Heart right ventricle (tissue), 16 donors: ENCODE results near the gene TAP1. TPM values are rescaled to one million over a fixed set of nuclear protein-coding genes. Genes with fewer than 3 reads are reported as not detected.

Experiments
- ATAC-seq, 8 donors: fragments of 200-7000 bp; cut with Tn5 transposase; one replicate each; pipeline ENCODE4 v1.9.1; 2020; ENCODE audit warnings: mild to moderate bottlenecking in 8 of 8, moderate library complexity in 8 of 8, moderate number of reproducible peaks in 1 of 8
- DNase-seq, 2 donors: peaks; one replicate each; pipeline ENCODE4 v3.0.0-alpha.2; 2020
- H3K27ac ChIP-seq, 10 donors: fragments of 200-600 bp; sonication (generic) in 2 of 10; one replicate each; pipeline versions ENCODE4 v1.5.0 to v1.8.0; 2020 to 2022; ENCODE audit warnings: mild to moderate bottlenecking in 3 of 10
- H3K27me3 ChIP-seq, 7 donors: fragments of 200-600 bp; one replicate each; pipeline ENCODE4 v1.8.0; 2021 to 2022; ENCODE audit warnings: mild to moderate bottlenecking in 2 of 7
- H3K36me3 ChIP-seq, 9 donors: fragments of 200-600 bp; sonication (generic) in 1 of 9; one replicate each; pipeline versions ENCODE4 v1.5.0 to v1.8.0; 2020 to 2022; ENCODE audit warnings: mild to moderate bottlenecking in 2 of 9
- H3K4me1 ChIP-seq, 9 donors: fragments of 200-600 bp; sonication (generic) in 1 of 9; one replicate each; pipeline versions ENCODE4 v1.5.0 to v1.8.0; 2020 to 2022; ENCODE audit warnings: mild to moderate bottlenecking in 4 of 9
- H3K4me3 ChIP-seq, 10 donors: fragments of 200-600 bp; sonication (generic) in 2 of 10; one replicate each; pipeline versions ENCODE4 v1.5.0 to v1.8.0; 2020 to 2022; ENCODE audit warnings: mild to moderate bottlenecking in 7 of 10, moderate library complexity in 2 of 10
- H3K9me3 ChIP-seq, 11 donors: fragments of 200-600 bp in 10 of 11; sonication (generic) in 2 of 11; one replicate each; pipeline versions ENCODE4 v1.5.0 to v1.8.0; 2013 to 2022; ENCODE audit warnings: mild to moderate bottlenecking in 2 of 11, control low read depth in 1 of 11, moderate library complexity in 1 of 11
- WGBS, 2 donors: extraction: QIAGEN DNeasy Blood & Tissue Kit; methylation state at CpG; one replicate each; pipeline ENCODE4 v1.1.7; 2013; ENCODE audit warnings: inconsistent platforms in 1 of 2; 5-methylcytosine and 5-hydroxymethylcytosine counted together
- intact Hi-C, 10 donors: fragments of 100-400 bp; cut with DNase I; formaldehyde crosslinking; loops; one replicate each; pipeline versions ENCODE4 v1.11.1 to v1.14.2; 2022
- polyA plus RNA-seq, 2 donors: library from polyadenylated mRNA; stranded (reverse); fragments of 200-250 nt; gene quantifications; one replicate each; pipeline ENCODE4 v1.2.3, GENCODE V29; 2013
- total RNA-seq, 10 donors: library from RNA; stranded (reverse); fragmentation: NEBNext Ultra II Directional in 3 of 10; extraction: Animal tissue kit (Norgen Biotek cat#: 25700) in 3 of 10; gene quantifications; one replicate each; pipeline versions ENCODE4 v1.2.1 to v1.2.4, GENCODE V29; 2021 to 2023
- TF ChIP-seq, protein P1 (sequence below), 9 donors: fragments of 200-600 bp; sonication (generic) in 2 of 9; IDR thresholded peaks; one replicate each; pipeline versions ENCODE4 v1.5.0 to v1.8.0; 2021 to 2022; ENCODE audit warnings: antibody characterized with exemption in 9 of 9, mild to moderate bottlenecking in 5 of 9, moderate library complexity in 1 of 9
- donor health status: Arrhythmogenic right ventricular cardiomyopathy.
- donor health status: ischemic (EF 13 %, LVEDD 7.1; RV severe dilation, severe dysfunction).
- donor health status: healthy with polysubstance abuse.
- donor health status: DM: no; HTN: yes; CAD: no.
- donor health status: DM: no; HTN: no; CAD: no.
- donor health status: ischemic (EF 25% LVEDD 6.9; RV normal size, moderate dysfunction).
- donor health status: ischemic (EF 25% LVEDD 5.7; RV mildly dilated, moderate dysfunction).
- donor health status: healthy.
- donor health status: DM: yes; HTN: yes; CAD: no.
- donor health status: Ischemic cardiomyopathy.
- donor health status: ischemic (EF 35%, LVEDD 5.7; RV mildly dilated, moderate dysfunction).
- donor health status: nonischemic (EF 11% LVEDD 7.7; RV severe dilation, severe dysfunction).
- donor health status: DM: yes; HTN: yes; CAD: no.
- donor health status: PGD.
- donor health status: ischemic (EF 29% LVEDD 5.4; RV normal size, mild dysfunction).
- donor health status: nonischemic (EF 23%, LVEDD 6.1; RV moderate dilation, normal function).

TAP1 gene
- total and polyA plus RNA-seq, 12 donors: 12.8 to 213 (median 19.1) TPM

DNA sequence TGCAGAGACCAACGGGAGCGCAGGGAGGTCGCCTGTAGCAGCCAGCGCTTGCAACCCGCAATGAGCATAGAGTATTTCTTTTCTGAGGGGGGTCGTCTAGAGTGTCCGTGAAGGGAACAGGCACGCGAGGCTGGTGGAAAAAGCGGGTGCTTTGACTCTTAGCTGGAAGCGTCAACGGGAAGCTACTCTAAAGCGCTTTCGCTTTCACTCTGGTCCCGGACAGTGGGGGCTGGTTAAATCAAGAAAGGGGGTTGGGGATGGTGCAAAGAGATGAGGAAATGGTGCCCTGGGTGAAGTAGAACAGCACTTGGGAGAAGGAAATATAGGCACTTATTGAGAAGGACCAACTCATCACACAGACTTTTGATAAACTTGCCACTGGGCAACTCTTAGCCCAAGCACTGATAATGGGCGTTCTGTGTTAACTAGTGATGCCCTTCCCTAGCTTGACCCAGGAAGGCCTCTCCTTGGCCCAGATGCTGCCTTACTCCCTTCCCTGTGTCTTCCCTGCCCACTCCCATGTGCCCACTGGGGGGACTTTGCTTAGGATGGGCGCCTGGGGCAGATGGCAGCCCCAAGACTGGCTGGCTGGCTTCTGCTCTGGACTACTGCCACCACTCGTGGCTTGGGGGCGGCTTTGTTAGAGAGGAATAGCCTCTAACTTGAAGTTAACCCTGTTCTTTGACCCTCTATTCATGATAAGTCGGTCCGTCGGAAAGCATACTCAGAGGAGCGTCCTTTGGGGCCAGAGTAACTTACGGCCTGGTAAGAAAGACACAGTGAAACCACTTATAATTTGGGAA, 1.1 kb upstream of the TAP1 start:
- peak; percentile 15 to 63 (median 44) for ATAC-seq
- intact Hi-C loops: loop anchor here in 3 of 10 donors (1.0 to 2.0 kb wide), 3 partner anchors 10 to 16 kb away; partner anchors contain the start of genes TAP2 (in 2 of the 3) and PSMB8 (in 1 of the 3)
- H3K27me3 ChIP-seq: no peaks in the 10 kb centered on the region
- peak in 1 of 2 donors; percentile 68 for DNase-seq
- H3K27ac ChIP-seq: peak overlapping the region; percentile 95 to 99 (median 98)
- H3K4me1 ChIP-seq: peaks cover 0 to 72% (median 28%) of the 10 kb centered on the region in 9 donors
- H3K4me3 ChIP-seq: peak overlapping the region; percentile 67 to 99 (median 92)
- peaks cover 0 to 62% (median 30%) of the 10 kb centered on the region in 9 donors for H3K36me3 ChIP-seq
- 14 to 18% methylated on average over 24 of the region's 24 CpGs for WGBS, 2 donors
- TF ChIP-seq, protein P1, sequence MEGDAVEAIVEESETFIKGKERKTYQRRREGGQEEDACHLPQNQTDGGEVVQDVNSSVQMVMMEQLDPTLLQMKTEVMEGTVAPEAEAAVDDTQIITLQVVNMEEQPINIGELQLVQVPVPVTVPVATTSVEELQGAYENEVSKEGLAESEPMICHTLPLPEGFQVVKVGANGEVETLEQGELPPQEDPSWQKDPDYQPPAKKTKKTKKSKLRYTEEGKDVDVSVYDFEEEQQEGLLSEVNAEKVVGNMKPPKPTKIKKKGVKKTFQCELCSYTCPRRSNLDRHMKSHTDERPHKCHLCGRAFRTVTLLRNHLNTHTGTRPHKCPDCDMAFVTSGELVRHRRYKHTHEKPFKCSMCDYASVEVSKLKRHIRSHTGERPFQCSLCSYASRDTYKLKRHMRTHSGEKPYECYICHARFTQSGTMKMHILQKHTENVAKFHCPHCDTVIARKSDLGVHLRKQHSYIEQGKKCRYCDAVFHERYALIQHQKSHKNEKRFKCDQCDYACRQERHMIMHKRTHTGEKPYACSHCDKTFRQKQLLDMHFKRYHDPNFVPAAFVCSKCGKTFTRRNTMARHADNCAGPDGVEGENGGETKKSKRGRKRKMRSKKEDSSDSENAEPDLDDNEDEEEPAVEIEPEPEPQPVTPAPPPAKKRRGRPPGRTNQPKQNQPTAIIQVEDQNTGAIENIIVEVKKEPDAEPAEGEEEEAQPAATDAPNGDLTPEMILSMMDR (IDR thresholded peaks at IDR 0.05): no peak
- H3K9me3 ChIP-seq: no peaks in the 10 kb centered on the region

DNA sequence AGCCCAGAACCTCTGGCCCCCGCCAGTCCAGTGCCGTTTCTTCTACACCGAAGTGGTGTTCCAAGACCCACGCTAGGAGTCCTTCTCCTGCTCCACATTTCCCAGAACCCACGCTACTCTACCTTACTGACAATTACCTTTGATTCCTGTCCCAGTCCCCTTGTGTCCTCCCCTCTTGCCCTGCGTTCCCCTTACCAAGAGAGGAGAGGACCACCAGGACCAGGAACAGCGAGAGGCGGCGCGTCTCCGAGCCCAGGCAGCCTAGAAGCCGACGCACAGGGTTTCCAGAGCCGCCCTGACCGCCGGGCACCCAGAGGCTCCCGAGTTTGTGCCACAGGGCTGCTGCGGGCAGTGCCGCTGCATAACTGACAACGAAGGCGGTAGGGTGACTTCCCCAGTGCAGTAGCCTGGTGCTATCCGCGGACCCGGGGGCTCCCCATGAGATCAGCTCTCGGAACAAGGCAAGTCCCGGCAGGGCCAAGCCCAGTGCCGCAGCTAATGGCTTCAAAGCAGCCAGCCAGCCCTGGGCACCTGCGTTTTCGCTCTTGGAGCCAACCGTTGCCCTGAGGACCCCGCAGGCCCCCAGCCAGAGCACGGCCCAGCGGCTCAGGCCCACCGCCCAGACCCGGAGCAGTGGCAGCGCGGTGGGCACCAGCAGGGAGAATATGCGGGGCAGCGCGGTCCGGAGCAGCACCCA, 512 bp downstream of the TAP1 start:
- peaks cover 0 to 62% (median 25%) of the 10 kb centered on the region in 9 donors for H3K36me3 ChIP-seq
- peaks cover 0 to 79% (median 30%) of the 10 kb centered on the region in 9 donors for H3K4me1 ChIP-seq
- TF ChIP-seq, protein P1 (IDR thresholded peaks at IDR 0.05): no peak
- H3K27me3 ChIP-seq: no peaks in the 10 kb centered on the region
- intact Hi-C loops: loop anchor here in 5 of 10 donors (1.0 to 2.0 kb wide), 2 partner anchors 9 to 14 kb away; partner anchors contain the start of genes TAP2 (in 3 of the 5) and PSMB8 (in 2 of the 5)
- H3K27ac ChIP-seq: peak overlapping the region; percentile 95 to 99 (median 98)
- no peaks in the 10 kb centered on the region for H3K9me3 ChIP-seq
- WGBS, 2 donors: 0 to 1% methylated on average over 41 of the region's 41 CpGs
- H3K4me3 ChIP-seq: peak overlapping the region; percentile 67 to 99 (median 92)
- ATAC-seq (peak; percentile 18 to 69 (median 31)), DNase-seq (peak in 1 of 2 donors; percentile 34)

DNA sequence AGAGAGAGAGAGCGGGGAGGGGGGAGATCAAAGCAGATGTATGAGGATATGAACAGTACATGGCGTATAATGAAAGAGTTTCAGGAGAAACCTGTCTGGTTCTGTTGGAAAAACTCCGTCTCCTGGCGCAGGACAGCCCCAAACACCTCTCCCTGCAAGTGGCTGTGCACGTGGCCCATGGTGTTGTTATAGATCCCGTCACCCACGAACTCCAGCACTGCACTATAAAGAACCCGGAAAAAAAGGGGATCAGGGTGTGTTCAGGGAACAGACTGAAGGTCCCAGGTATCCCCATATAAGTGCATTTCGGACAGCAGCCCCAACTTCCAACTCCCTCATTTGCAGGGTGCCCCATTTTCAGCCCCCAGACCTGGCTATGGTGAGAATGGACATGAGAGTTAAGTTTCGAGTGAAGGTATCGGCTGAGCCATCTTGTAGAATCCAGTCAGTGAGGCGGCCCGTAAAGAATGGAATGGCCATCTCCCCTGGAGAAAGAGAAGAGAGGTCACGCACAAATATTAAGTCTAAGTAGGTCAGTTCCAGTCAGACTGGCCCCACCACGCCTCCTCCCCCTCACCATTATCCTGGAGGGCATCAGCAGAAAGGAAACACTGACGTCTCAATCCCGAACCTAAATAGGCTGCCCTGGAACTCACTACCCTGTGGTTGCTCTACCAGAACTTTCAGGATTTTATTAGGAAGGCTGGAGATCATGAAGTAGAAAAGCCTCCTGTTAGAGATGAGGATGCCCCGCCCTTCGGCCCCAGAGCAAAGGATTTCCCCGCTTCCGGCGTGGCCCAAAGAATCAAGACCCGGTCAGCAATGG, 1.3 kb downstream of the TAP1 start:
- DNase-seq: peak in 1 of 2 donors; percentile 52
- Histone ChIP-seq H3K4me3 (peak overlapping the region; percentile 67 to 99 (median 92)), H3K4me1 (peaks cover 0 to 79% (median 36%) of the 10 kb centered on the region in 9 donors), H3K36me3 (peaks cover 0 to 62% (median 31%) of the 10 kb centered on the region in 9 donors), H3K9me3 (no peaks in the 10 kb centered on the region), H3K27ac (peak overlapping the region; percentile 95 to 99 (median 98)), H3K27me3 (no peaks in the 10 kb centered on the region)
- intact Hi-C loops: loop anchor here in 4 of 10 donors (1.0 to 2.0 kb wide), 2 partner anchors 8 to 13 kb away; partner anchors contain the start of genes TAP2 (in 3 of the 4) and PSMB8 (in 1 of the 4)
- 42 to 53% methylated on average over 23 of the region's 23 CpGs for WGBS, 2 donors
- TF ChIP-seq, protein P1 (IDR thresholded peaks at IDR 0.05): no peak
- ATAC-seq: peak in 2 of 8 donors; percentile 6 to 7
